Fibroblast of skin of back (primary cell): ENCODE data around the gene FERMT1. TPM values are rescaled to one million over a fixed set of nuclear protein-coding genes. Genes with fewer than 3 reads are reported as not detected.
A peak's percentile ranks its signal among the peaks of the same experiment; 100 is the strongest.

Experiments used
- DNase-seq: peaks from one replicate; pipeline ENCODE4 v3.0.0-alpha.2; 2013
- polyA plus RNA-seq, 2 experiments: library from polyadenylated mRNA; unstranded; fragments of 120-200 nt; gene quantifications; one replicate each; pipeline ENCODE4 v1.2.1, GENCODE V29; 2013; ENCODE audit not compliant: insufficient read length in 2 of 2

FERMT1 gene
- 0.48 TPM for polyA plus RNA-seq (2013, experiment 1 of 2; ENCODE audit: insufficient read length)
- polyA plus RNA-seq (2013, experiment 2 of 2; ENCODE audit: insufficient read length), result 0.29 TPM

- DNase-seq, result peak; percentile 53
Measured at GRCh38 chr20:6122873-6123648, at the start of gene FERMT1. Gene FERMT1, minus strand, starts transcription at chr20:6123030. Its CDS starts 3,476 bp downstream, at chr20:6119554.

- peak; percentile 19 for DNase-seq
Measured at GRCh38 chr20:6169251-6169650, 46.4 kb upstream of the FERMT1 start.

- DNase-seq, result no peak
Measured at GRCh38 chr20:6168204-6168603, 45.4 kb upstream of the FERMT1 start.

GRCh38 chr20:6165346-6165745, 42.5 kb upstream of the FERMT1 start:
- no peak for DNase-seq

- no peak for DNase-seq
Measured at GRCh38 chr20:6164421-6165341, 41.9 kb upstream of the FERMT1 start.

- no peak for DNase-seq
Measured at GRCh38 chr20:6160736-6161135, 37.9 kb upstream of the FERMT1 start.

- DNase-seq, result no peak
Measured at GRCh38 chr20:6157345-6157744, 34.5 kb upstream of the FERMT1 start.

- no peak for DNase-seq
Measured at GRCh38 chr20:6152777-6153176, 29.9 kb upstream of the FERMT1 start.

GRCh38 chr20:6148073-6148472, 25.2 kb upstream of the FERMT1 start:
- no peak for DNase-seq

- peak; percentile 51 for DNase-seq
Measured at GRCh38 chr20:6142348-6142993, 19.6 kb upstream of the FERMT1 start.

GRCh38 chr20:6140947-6141346, 18.1 kb upstream of the FERMT1 start:
- DNase-seq, result no peak

GRCh38 chr20:6135347-6135746, 12.5 kb upstream of the FERMT1 start:
- DNase-seq, result no peak

GRCh38 chr20:6134592-6134991, 11.8 kb upstream of the FERMT1 start:
- DNase-seq, result no peak

- DNase-seq, result no peak
Measured at GRCh38 chr20:6130045-6130444, 7.2 kb upstream of the FERMT1 start.

- no peak for DNase-seq
Measured at GRCh38 chr20:6127825-6128224, 5.0 kb upstream of the FERMT1 start.

GRCh38 chr20:6126846-6127245, 4.0 kb upstream of the FERMT1 start:
- DNase-seq, result no peak

GRCh38 chr20:6123649-6124014, 802 bp upstream of the FERMT1 start:
- no peak for DNase-seq

GRCh38 chr20:6122111-6122872, 538 bp downstream of the FERMT1 start:
- peak; percentile 15 for DNase-seq

- no peak for DNase-seq
Measured at GRCh38 chr20:6121504-6121903, 1.3 kb downstream of the FERMT1 start.

- no peak for DNase-seq
Measured at GRCh38 chr20:6120491-6120988, 2.3 kb downstream of the FERMT1 start.

GRCh38 chr20:6116758-6117157, 6.1 kb downstream of the FERMT1 start:
- DNase-seq, result no peak
